Activated CD8-positive, alpha-beta memory T cell treated with anti-CD3 and anti-CD28 coated beads, Interleukin-2, amount 50 U/mL, for 24 hours (primary cell): ENCODE data around the gene FDCSP.
"Not testable (repeated sequence)": the region's sequence is repeated elsewhere in the genome, so short reads cannot be mapped to it uniquely, and the experiment has no call there.

Source experiments
- DNase-seq: peaks from one replicate; pipeline ENCODE4 v3.0.0-alpha.2; 2020; ENCODE audit errors: extremely low read depth

FDCSP gene

DNA sequence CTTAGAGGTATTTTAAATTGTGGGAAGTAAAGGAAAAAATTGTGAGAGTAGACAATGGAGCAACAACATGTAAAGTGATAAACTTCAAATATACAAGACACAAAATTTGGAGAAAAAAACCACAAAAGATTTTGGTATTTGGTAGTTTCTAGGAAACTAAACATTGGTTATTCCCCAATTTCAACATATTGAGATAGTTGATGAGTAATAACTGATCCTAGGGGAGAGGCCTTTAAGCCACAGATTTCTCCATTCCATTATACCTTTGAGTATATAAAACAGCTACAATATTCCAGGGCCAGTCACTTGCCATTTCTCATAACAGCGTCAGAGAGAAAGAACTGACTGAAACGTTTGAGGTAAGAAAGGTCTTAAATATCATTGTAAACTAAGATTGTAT lies at the start of gene FDCSP:
Gene FDCSP (plus strand): TSS at position 301 of the 400 bp plus-strand sequence. CDS start 5,071 bp downstream, outside the sequence.
- DNase-seq = no peak

- no peak for DNase-seq
Observed at GRCh38 chr4:70177090-70177489, 48.8 kb upstream of the FDCSP start.

DNA sequence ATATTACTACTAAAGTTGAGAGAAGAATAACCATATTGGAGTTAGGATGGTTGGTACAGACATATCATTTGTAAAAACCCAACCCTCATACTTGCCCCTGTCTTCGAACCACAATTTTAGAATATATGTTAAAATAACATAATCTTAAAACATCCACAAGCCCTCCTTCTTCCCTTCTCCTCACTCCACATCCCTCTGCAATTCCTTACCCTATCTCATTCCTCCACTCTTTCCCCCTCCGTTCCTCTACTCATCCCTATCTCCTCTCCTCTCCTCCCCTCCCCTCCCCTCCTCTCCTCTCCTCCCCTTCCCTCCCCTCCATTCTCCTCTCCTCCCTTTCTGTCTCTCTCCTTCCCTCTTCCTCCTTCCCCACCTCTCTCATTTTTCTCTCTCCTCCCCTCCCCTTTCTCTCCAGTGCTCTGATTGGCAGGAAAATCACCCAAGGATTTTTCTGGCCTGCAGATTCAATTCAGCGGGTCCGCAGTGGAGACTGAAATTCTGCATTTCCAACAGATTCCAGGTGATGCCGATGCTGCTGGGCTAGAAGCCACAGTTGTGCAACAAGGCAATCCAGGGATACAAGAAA lies 47.8 kb upstream of the FDCSP start:
- DNase-seq = no peak

DNA sequence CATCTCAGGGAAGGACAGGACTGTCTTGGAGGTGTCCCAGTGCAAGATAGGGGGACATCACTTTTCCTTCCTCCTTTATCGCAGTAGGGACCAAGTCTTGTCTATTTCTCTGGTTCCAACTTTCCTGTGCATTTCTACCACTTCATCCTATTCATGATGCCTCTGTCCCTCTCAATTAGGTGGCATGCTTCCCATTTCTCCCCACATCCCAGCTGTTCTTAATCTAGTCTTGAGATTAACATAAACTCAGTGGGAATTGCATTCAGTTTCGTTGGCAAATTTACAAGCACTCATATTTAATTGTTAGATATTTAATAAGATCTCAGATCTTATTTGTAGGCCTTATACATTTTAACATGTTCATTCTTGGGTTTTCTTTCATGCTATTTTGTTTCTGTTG lies 46.1 kb upstream of the FDCSP start:
- no peak for DNase-seq

GRCh38 chr4:70181864-70182263 lies 44.1 kb upstream of the FDCSP start:
- no peak for DNase-seq

- DNase-seq = no peak
Observed at GRCh38 chr4:70182517-70183167, 43.3 kb upstream of the FDCSP start.

GRCh38 chr4:70183168-70183939 lies 42.6 kb upstream of the FDCSP start:
- DNase-seq = no peak

GRCh38 chr4:70183940-70184246 lies 42.0 kb upstream of the FDCSP start:
- DNase-seq = no peak

DNA sequence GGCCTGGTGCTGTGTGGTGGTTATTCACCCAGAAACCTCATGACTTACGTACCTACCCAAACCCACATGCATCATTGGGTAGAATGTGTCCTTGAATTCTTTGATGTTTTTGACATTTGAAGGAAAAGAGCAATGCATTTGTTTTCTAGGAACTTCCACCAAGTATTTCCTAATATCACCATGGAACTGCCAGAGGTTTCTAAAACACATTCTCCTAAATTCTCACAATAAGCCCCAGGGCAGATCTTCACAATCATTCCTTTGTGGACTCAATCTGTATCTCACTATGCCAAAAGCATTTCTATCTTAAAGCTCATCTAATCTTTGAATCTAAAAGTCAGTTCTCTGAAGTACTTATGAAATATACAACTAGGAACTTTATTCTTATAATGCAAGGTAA lies 38.7 kb upstream of the FDCSP start:
- no peak for DNase-seq

DNA sequence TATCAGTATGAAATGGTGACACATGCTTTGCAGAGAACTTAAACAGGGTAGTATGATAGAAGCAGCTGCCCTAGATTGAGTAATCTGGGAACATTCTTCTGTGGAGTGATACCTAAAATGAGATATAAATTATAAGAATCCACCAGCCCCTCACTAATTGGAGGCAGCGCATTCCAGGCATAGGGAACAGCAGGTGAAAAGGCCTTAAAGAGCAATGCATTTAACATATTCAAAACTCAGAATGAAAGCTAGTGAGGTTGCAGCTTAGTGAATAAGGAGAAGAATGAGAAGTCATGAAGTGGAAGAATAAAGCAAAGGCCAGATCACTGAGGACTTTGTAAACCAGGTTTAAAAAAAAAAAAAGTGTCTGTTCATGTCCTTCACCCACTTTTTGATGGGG lies 35.3 kb upstream of the FDCSP start:
- no peak for DNase-seq

- no peak for DNase-seq
Observed at GRCh38 chr4:70191647-70192046, 34.3 kb upstream of the FDCSP start.

- DNase-seq = no peak
Observed at GRCh38 chr4:70192895-70193294, 33.0 kb upstream of the FDCSP start.

DNA sequence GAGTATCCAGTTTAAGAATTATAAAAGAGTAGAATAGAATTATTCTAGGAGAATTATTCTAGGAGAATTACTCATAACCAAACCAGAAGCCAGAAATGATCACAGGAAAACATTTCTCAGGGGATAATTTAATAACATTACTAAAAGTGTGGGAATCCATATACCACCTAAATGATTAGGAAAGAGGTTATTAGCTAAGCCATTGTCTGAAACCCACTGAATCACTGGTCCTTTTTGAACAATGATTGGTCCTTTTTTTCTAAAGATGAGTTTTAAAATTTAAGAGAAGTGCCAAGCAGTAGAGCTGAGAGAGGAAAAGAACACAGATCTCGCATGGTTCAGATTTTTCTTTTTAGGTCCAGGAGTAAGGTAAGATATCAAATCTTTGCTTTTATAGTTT lies 30.5 kb upstream of the FDCSP start, which contains the start of gene ODAM:
Gene ODAM (plus strand): TSS at position 301 of the 400 bp plus-strand sequence. CDS start 819 bp downstream, outside the sequence.
- DNase-seq = no peak

DNA sequence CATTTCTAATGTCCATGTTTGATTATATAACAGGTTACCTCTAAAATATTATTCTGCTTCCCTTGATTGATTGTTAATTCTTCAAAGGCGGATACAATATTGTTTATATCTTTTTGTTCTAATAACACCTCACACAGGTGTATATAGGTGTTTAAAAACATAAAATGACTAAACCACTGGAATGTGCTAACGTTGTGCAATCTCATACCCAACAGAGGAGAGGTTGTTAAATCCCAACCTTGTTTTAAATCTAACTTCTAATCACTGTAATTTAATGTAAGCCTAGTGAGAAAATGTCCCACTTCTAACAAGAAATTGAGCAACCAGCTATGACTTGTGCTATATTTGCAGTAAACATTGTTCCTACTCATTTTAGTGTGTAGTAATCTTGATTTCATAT lies 29.1 kb upstream of the FDCSP start:
- DNase-seq = no peak

- DNase-seq = no peak
Observed at GRCh38 chr4:70197842-70198241, 28.1 kb upstream of the FDCSP start.

DNA sequence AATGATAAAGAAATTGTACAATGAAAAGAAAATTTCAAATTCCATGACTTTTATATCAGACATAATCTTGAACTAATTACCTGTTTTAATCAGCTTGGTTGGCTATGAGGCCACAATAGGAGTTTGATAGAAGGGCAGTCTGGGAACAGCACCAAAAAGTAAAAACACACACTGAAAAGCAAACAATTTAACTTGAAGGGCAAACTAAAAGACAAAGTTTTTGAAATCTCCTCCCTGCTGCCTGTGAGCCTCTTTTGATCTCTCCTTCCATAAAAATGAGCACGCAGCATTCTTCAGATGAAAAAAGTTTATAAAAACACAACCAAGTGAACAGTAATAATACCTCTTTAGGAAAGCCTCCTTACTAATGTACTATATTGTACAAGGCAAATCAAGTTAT lies 22.3 kb upstream of the FDCSP start:
- DNase-seq = no peak

DNA sequence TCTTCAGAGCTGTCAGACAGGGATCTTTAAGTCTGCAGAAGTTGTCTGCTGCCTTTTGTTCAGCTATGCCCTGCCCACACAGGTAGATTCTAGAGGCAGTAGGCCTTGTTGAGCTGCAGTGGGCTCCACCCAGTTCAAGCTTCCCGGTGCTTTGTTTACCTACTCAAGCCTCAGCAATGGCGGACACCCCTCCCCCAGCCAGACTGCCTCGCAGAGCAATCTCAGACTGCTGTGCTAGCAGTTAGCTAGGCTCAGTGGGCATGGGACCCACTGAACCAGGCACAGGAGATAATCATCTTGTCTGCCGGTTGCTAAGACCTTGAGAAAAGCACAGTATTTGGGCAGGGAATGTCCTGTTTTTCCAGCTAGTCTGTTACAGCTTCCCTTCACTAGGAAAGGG lies 13.2 kb upstream of the FDCSP start:
- not testable (repeated sequence) for DNase-seq

DNA sequence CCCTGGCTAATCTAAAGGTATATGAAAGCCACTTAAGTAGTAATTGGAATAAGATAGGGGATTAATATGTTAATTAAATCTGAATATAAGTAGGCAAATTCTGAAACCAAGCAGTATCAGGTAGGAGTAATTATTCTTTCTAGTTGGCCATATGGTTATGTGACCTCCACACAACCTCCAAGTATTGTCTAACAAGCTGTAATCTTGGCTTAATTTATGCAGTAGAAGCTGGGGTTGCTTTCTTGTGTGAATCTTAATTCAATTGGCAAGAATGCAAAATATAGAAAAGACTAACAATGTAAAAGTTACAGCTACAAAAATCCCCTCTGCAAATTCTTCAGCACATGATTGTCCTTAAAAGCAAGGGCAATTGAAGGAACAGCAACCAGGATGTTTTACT lies 9.8 kb upstream of the FDCSP start:
- not testable (repeated sequence) for DNase-seq

GRCh38 chr4:70216550-70216949 lies 9.4 kb upstream of the FDCSP start:
- DNase-seq = not testable (repeated sequence)

DNA sequence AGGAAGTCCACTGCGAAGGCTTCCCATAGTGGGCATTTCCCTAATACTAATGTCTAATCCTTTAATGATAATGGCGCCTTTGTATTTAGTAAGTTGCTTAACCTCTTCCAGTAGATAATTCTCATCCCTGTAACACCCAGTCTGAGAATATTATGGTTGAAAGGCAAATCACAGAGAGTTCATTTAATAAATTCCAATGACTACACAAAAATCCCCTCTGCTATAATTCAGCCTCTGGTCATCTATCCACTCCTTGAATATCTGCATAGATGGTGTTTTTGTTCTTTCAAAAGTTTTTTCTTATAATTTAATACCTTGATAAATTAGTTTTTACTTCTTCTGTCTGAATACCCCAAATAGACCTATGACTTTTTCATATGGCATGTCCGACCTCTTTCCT lies 4.5 kb upstream of the FDCSP start:
- DNase-seq = not testable (repeated sequence)

GRCh38 chr4:70221818-70222217 lies 4.1 kb upstream of the FDCSP start:
- DNase-seq = not testable (repeated sequence)

DNA sequence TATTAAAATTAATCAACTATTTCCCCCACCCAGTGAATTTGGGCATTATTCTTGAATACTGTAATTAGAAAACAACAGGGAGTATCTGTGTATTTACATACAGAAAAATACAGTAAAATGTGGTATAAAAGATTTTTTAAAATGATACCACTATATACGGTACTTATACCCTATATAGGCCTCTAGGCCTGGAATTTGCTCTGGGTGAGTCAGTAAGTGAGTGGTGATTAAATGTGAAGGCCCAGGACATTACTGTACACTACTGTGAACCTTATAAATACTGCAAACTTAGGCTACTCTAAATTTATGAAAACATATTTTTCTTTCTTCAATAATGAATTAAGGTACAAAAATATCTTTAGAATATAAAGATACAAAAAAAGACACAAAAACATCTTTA lies 10.2 kb downstream of the FDCSP start:
- DNase-seq = no peak
